Trophoblast cell (in vitro differentiated cells and primary cell): ENCODE results near the gene GLIS1.
A peak's percentile ranks its signal among the peaks of the same experiment; 100 is the strongest.

Experiments
- DNase-seq, 2 donors: peaks; one replicate each; pipeline ENCODE4 v3.0.0-alpha.2; 2016
- H2AFZ ChIP-seq: 2 replicates; pipeline ENCODE4 v1.6.1; 2013; ENCODE audit warnings: low read length, moderate library complexity, mild to moderate bottlenecking; ENCODE audit not compliant: insufficient read depth, poor library complexity
- H2AK5ac ChIP-seq: 2 replicates; pipeline ENCODE4 v1.6.1; 2013; ENCODE audit warnings: mild to moderate bottlenecking, low read length
- H2BK120ac ChIP-seq: 2 replicates; pipeline ENCODE4 v1.6.1; 2013; ENCODE audit warnings: low read length, mild to moderate bottlenecking, moderate library complexity; ENCODE audit not compliant: insufficient read depth, poor library complexity
- H2BK12ac ChIP-seq: 2 replicates; pipeline ENCODE4 v1.6.1; 2013; ENCODE audit warnings: mild to moderate bottlenecking, low read length, moderate library complexity
- H2BK5ac ChIP-seq: 2 replicates; pipeline ENCODE4 v1.6.1; 2013; ENCODE audit warnings: low read length, low read depth, moderate library complexity, mild to moderate bottlenecking; ENCODE audit not compliant: poor library complexity
- H3K14ac ChIP-seq: 2 replicates; pipeline ENCODE4 v1.6.1; 2013; ENCODE audit warnings: mild to moderate bottlenecking, low read length
- H3K18ac ChIP-seq: 2 replicates; pipeline ENCODE4 v1.6.1; 2013; ENCODE audit warnings: mild to moderate bottlenecking, low read length
- H3K23ac ChIP-seq: 2 replicates; pipeline ENCODE4 v1.6.1; 2013; ENCODE audit warnings: low read length
- H3K27ac ChIP-seq: 2 replicates; pipeline ENCODE4 v1.5.1; 2013; ENCODE audit warnings: low read depth, mild to moderate bottlenecking, inconsistent platforms, low read length, moderate library complexity
- H3K27me3 ChIP-seq: 2 replicates; pipeline ENCODE4 v1.6.1; 2013; ENCODE audit warnings: inconsistent platforms, mild to moderate bottlenecking, low read length, moderate library complexity; ENCODE audit not compliant: insufficient read depth
- H3K36me3 ChIP-seq, 2 experiments: 1 replicate in 1 of 2; 2 replicates in 1 of 2; pipeline ENCODE4 v1.6.1; 2013; ENCODE audit warnings: low read length in 2 of 2, mild to moderate bottlenecking in 2 of 2, moderate library complexity in 1 of 2; ENCODE audit not compliant: insufficient read depth in 2 of 2, control insufficient read depth in 1 of 2
- H3K4ac ChIP-seq: 2 replicates; pipeline ENCODE4 v1.6.1; 2013; ENCODE audit warnings: low read depth, mild to moderate bottlenecking, low read length, moderate library complexity
- H3K4me1 ChIP-seq, 2 experiments: 1 replicate in 1 of 2; 2 replicates in 1 of 2; pipeline ENCODE4 v1.6.1; 2013; ENCODE audit warnings: low read length in 2 of 2, mild to moderate bottlenecking in 2 of 2, moderate library complexity in 1 of 2; ENCODE audit not compliant: insufficient read depth in 2 of 2, control insufficient read depth in 1 of 2
- H3K4me2 ChIP-seq: 2 replicates; pipeline ENCODE4 v1.6.1; 2013; ENCODE audit warnings: inconsistent platforms, mild to moderate bottlenecking, low read length, moderate library complexity
- H3K4me3 ChIP-seq: 2 replicates; pipeline ENCODE4 v1.5.1; 2013; ENCODE audit warnings: mild to moderate bottlenecking, low read depth, low read length, inconsistent platforms
- H3K79me1 ChIP-seq: one replicate; pipeline ENCODE4 v1.6.1; 2013; ENCODE audit warnings: low read length
- H3K79me2 ChIP-seq: 2 replicates; pipeline ENCODE4 v1.6.1; 2013; ENCODE audit warnings: low read length, mild to moderate bottlenecking; ENCODE audit not compliant: control insufficient read depth, insufficient read depth, poor library complexity
- H3K9ac ChIP-seq: 2 replicates; pipeline ENCODE4 v1.6.1; 2013; ENCODE audit warnings: mild to moderate bottlenecking, low read length
- H3K9me3 ChIP-seq: 2 replicates; pipeline ENCODE4 v1.6.1; 2013; ENCODE audit warnings: low read depth, mild to moderate bottlenecking, control low read depth, inconsistent platforms, low read length; ENCODE audit not compliant: insufficient read depth
- H4K12ac ChIP-seq: 2 replicates; pipeline ENCODE4 v1.6.1; 2013; ENCODE audit warnings: low read depth, mild to moderate bottlenecking, low read length, moderate library complexity
- H4K8ac ChIP-seq: 2 replicates; pipeline ENCODE4 v1.6.1; 2013; ENCODE audit warnings: low read depth, mild to moderate bottlenecking, low read length, moderate library complexity
- H4K91ac ChIP-seq: one replicate; pipeline ENCODE4 v1.6.1; 2013; ENCODE audit warnings: low read depth, mild to moderate bottlenecking, low read length, moderate library complexity
- WGBS: extraction: QIAGEN DNeasy Blood & Tissue Kit; methylation state at CpG from one replicate; pipeline ENCODE4 v1.1.7; 2013; ENCODE audit warnings: missing lambda C conversion rate; ENCODE audit not compliant: insufficient read length, insufficient coverage; ENCODE audit errors: extremely low coverage; 5-methylcytosine and 5-hydroxymethylcytosine counted together

Gene GLIS1

DNA sequence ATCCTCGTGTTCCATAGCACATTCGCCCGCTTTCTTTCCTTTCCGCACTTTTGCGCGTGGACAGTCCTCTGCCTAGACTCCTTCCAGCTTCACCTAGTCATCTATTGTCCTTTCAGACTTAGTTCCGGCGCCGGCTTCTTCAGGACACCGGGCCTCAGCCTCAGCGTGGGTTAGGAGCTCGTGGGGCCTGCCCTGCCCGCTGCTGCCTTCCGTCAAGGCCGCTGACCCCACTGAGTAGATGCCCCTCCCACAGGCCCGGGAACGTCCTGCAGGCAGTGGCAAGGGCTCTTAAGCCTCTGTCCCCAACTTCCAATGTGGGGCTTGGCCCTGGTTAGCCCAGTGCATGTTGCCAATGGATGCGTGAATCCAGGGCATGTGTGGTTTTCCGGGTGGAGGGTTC, 268.4 kb downstream of the GLIS1 start:
- Histone ChIP-seq H2BK5ac (no peak overlapping the region), H3K18ac (no peak overlapping the region), H3K27me3 (no peaks in the 10 kb centered on the region), H3K14ac (no peak overlapping the region), H3K4me3 (no peak overlapping the region), H4K12ac (no peak overlapping the region), H2BK120ac (no peak overlapping the region), H3K79me1 (no peaks in the 10 kb centered on the region), H3K27ac (no peak overlapping the region), H4K8ac (no peak overlapping the region), H3K9ac (no peak overlapping the region), H3K4me1 (peaks cover 0 to 4% of the 10 kb centered on the region in 2 experiments), H3K4me2 (peak overlapping the region; percentile 44), H3K23ac (no peak overlapping the region), H3K79me2 (no peaks in the 10 kb centered on the region), H2BK12ac (no peak overlapping the region), H3K4ac (no peak overlapping the region), H3K36me3 (no peaks in the 10 kb centered on the region), H3K9me3 (no peaks in the 10 kb centered on the region), H4K91ac (no peak overlapping the region), H2AK5ac (no peak overlapping the region), H2AFZ (no peak overlapping the region)
- no peak for DNase-seq
- no CpG with 5 or more reads among the region's 19 CpGs for WGBS

DNA sequence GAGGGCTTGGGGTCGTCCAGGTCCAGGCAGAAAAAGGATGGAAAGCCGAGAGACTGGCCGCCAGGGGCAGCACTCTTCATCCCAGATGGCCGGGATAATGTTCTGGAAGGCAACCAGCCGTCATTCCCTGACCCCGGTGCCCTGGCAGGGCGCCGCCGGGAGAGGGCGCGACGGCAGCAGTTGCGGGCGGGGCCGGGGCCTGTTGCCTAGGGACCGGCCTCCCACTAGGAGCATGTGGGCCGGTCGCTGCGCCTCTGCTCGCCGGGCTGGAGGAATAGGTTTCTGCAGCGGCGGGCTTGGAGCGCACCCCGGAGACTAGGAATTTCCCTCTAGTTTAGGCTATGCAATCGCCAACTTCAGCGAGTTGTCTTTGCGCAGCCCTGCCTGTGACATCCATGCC, 268.8 kb downstream of the GLIS1 start:
- Histone ChIP-seq H3K23ac (no peak overlapping the region), H2AK5ac (no peak overlapping the region), H2BK120ac (no peak overlapping the region), H4K8ac (no peak overlapping the region), H3K9ac (no peak overlapping the region), H3K36me3 (no peaks in the 10 kb centered on the region), H3K4me3 (no peak overlapping the region), H3K27me3 (no peaks in the 10 kb centered on the region), H3K14ac (no peak overlapping the region), H3K27ac (no peak overlapping the region), H2AFZ (peak overlapping the region; percentile 10), H3K9me3 (no peaks in the 10 kb centered on the region), H2BK5ac (no peak overlapping the region), H4K91ac (no peak overlapping the region), H2BK12ac (no peak overlapping the region), H3K18ac (no peak overlapping the region), H4K12ac (no peak overlapping the region), H3K79me2 (no peaks in the 10 kb centered on the region), H3K4me1 (peaks cover 0 to 4% of the 10 kb centered on the region in 2 experiments), H3K4ac (no peak overlapping the region), H3K79me1 (no peaks in the 10 kb centered on the region), H3K4me2 (peak overlapping the region; percentile 44)
- WGBS: no CpG with 5 or more reads among the region's 28 CpGs
- DNase-seq: peak; percentile 48 to 70

DNA sequence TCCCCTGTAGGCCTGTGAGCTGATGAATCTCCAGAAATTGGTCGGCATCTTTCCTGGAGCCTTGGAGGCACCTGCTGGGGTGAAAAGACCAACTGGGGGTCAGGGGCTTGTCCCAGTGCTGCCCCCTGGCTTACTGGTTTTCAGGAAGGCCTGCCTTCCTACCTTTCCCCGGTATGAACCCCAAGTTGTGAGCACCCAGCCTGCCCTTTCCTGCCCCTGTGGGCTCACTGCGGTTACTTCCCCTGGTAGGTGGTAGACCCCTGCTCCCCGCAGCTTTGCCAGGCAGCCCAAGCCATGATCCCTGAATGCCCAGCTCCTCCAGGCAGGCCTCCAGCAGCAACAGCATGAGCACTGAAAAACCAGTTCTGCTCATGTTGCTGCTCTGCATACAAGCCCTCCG, 269.6 kb downstream of the GLIS1 start:
- no peaks in the 10 kb centered on the region for H3K79me1 ChIP-seq
- H4K91ac ChIP-seq: no peak overlapping the region
- H3K79me2 ChIP-seq: no peaks in the 10 kb centered on the region
- no peak for DNase-seq
- peaks cover 0 to 4% of the 10 kb centered on the region in 2 experiments for H3K4me1 ChIP-seq
- no peak overlapping the region for H4K8ac ChIP-seq
- H3K4me2 ChIP-seq: no peak overlapping the region
- no peak overlapping the region for H2BK12ac ChIP-seq
- H3K27ac ChIP-seq: no peak overlapping the region
- no peak overlapping the region for H2AFZ ChIP-seq
- no peak overlapping the region for H3K23ac ChIP-seq
- H3K14ac ChIP-seq: no peak overlapping the region
- H2BK5ac ChIP-seq: no peak overlapping the region
- H4K12ac ChIP-seq: no peak overlapping the region
- no peaks in the 10 kb centered on the region for H3K27me3 ChIP-seq
- WGBS: no CpG with 5 or more reads among the region's 5 CpGs
- no peak overlapping the region for H2BK120ac ChIP-seq
- no peak overlapping the region for H2AK5ac ChIP-seq
- no peaks in the 10 kb centered on the region for H3K9me3 ChIP-seq
- no peak overlapping the region for H3K4me3 ChIP-seq
- H3K18ac ChIP-seq: no peak overlapping the region
- no peaks in the 10 kb centered on the region for H3K36me3 ChIP-seq
- H3K4ac ChIP-seq: no peak overlapping the region
- no peak overlapping the region for H3K9ac ChIP-seq

DNA sequence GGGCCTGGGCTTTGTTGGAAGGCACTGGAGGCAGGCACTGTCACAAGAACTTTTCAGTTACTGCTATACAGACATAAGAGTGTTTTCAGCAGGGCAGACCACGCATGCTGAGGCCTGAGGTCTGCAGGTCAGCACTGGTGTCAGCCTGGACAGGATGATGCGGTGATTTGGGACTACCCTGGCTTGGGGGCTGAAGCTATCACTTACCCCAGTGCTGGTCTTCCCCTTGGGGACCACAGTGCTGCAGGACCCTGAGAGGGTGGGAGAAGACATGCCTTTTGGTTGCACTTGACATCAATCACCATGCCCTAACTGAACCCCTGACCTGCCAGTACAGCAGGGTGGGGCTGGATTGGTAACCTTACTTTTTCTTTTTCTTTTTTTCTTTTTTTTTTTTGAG, 270.6 kb downstream of the GLIS1 start:
- no peak overlapping the region for H3K4ac ChIP-seq
- no peak overlapping the region for H2AK5ac ChIP-seq
- H3K27ac ChIP-seq: no peak overlapping the region
- no peak for DNase-seq
- H3K36me3 ChIP-seq: no peaks in the 10 kb centered on the region
- no peak overlapping the region for H3K18ac ChIP-seq
- no peaks in the 10 kb centered on the region for H3K9me3 ChIP-seq
- H4K12ac ChIP-seq: no peak overlapping the region
- H4K91ac ChIP-seq: no peak overlapping the region
- H3K79me2 ChIP-seq: no peaks in the 10 kb centered on the region
- H3K4me2 ChIP-seq: no peak overlapping the region
- no peak overlapping the region for H3K23ac ChIP-seq
- H3K27me3 ChIP-seq: no peaks in the 10 kb centered on the region
- no peak overlapping the region for H4K8ac ChIP-seq
- H2BK120ac ChIP-seq: no peak overlapping the region
- H2BK5ac ChIP-seq: no peak overlapping the region
- no peak overlapping the region for H3K9ac ChIP-seq
- no peak overlapping the region for H3K4me3 ChIP-seq
- no peak overlapping the region for H2BK12ac ChIP-seq
- H3K14ac ChIP-seq: no peak overlapping the region
- H3K79me1 ChIP-seq: no peaks in the 10 kb centered on the region
- H3K4me1 ChIP-seq: peaks cover 0 to 4% of the 10 kb centered on the region in 2 experiments
- H2AFZ ChIP-seq: no peak overlapping the region
- WGBS: no CpG with 5 or more reads among the region's 2 CpGs
